Measurements from ENCODE around the gene SECISBP2L.

DNA sequence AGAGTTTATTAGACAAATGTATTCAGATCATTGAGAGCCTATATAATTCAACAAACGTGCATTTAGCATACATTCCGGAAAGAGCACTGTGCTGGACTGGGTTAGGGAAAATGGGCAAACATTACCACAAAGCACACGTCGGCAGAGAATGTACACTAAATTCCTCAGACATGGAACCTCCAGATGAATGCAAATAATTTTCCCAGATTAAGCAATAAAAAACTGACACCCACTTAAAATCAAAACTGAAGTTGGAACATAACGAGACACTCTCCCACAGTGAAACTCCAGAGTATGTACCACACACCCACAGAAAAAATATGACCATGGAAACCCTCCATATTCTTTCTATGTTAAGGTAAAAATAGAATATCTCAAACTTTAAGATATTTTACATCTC is 4.8 kb downstream of the SECISBP2L start:
- TF ChIP-seq, protein P1, sequence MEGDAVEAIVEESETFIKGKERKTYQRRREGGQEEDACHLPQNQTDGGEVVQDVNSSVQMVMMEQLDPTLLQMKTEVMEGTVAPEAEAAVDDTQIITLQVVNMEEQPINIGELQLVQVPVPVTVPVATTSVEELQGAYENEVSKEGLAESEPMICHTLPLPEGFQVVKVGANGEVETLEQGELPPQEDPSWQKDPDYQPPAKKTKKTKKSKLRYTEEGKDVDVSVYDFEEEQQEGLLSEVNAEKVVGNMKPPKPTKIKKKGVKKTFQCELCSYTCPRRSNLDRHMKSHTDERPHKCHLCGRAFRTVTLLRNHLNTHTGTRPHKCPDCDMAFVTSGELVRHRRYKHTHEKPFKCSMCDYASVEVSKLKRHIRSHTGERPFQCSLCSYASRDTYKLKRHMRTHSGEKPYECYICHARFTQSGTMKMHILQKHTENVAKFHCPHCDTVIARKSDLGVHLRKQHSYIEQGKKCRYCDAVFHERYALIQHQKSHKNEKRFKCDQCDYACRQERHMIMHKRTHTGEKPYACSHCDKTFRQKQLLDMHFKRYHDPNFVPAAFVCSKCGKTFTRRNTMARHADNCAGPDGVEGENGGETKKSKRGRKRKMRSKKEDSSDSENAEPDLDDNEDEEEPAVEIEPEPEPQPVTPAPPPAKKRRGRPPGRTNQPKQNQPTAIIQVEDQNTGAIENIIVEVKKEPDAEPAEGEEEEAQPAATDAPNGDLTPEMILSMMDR (IDR thresholded peaks at IDR 0.05) = no peak
- TF ChIP-seq POLR2A (IDR thresholded peaks at IDR 0.05) = no peak
